ENCODE data around the gene EID2B.

Gene EID2B

GRCh38 chr19:39498798-39499642 lies 33.6 kb downstream of the EID2B start, which contains the start of gene DLL3:
Gene DLL3, plus strand, starts transcription at chr19:39498947. Its CDS starts 28 bp downstream, at chr19:39498975.
- DNase-seq = peak; percentile 68

DNA sequence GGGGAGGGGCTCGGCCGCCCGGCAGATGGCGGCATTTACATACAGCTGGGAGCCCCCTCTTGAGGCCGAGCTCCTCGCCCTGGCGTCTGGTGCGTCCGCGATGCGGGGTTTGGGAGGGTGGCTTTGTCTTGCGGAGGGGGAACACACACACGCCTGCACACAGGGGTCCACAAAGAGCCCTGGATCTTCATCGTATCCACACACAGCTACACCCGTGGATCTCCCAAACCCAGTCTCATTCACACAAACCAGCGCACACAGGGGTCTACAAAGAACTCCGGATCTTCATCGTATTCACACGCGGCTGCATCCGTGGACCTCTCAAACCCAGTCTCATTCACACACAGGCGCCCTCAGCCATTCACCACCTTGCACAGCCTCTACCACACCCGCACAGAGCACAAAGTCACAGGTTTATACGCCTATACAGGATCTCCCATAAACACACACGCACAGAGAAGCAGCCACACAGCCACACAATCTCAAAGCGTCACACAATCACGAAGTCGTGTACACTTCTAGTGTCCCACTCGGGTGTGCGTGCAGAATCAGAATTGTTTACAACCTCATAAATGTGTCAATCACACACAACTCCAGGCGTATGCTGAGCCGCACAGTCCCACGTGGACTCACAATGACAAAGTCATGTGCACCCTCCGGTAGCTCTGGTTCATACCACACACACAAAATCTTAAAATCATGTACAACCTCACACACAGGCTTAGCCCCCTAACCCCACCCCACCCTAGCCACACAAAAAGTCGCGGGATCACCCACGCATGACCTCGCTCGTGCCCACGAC lies 34.5 kb downstream of the EID2B start:
- DNase-seq = peak; percentile 96

DNA sequence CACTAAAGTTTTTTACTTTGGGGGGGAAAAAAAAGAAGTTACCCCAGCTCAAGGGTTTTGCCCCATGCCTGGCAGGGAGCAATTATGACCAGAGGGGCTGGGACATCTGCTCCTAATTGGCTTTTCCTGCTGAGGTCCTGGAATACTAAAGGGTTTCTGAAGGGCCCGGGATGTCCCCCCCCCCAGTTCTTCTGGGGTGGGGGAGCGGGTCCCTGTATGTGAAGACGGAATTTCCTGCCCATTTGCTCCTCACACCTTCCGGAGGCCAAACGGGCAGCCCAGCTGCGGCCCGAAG lies 35.0 kb downstream of the EID2B start:
- no peak for DNase-seq

- DNase-seq = no peak
Measured at GRCh38 chr19:39496063-39496462, 36.6 kb downstream of the EID2B start.

DNA sequence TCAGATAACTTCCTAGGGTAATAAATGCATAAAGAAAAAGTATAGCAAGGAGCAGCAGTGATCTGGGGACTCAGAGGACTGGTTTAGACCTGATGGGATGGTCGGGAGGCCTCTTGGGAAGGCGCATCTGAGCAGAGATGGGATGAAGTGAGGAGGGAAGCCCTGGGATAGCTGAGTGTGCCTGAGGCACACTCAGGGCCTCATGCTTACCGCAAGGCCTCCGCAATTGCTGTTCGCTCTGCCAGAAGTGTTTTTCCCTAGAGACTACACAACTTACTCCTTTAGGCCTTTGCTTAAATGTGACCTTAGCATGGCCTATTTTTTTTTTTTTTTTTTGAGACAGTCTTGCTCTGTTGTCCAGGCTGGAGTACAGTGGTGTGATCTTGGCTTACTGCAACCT lies 38.0 kb downstream of the EID2B start:
- DNase-seq = no peak

GRCh38 chr19:39492788-39493187 lies 39.9 kb downstream of the EID2B start:
- no peak for DNase-seq

DNA sequence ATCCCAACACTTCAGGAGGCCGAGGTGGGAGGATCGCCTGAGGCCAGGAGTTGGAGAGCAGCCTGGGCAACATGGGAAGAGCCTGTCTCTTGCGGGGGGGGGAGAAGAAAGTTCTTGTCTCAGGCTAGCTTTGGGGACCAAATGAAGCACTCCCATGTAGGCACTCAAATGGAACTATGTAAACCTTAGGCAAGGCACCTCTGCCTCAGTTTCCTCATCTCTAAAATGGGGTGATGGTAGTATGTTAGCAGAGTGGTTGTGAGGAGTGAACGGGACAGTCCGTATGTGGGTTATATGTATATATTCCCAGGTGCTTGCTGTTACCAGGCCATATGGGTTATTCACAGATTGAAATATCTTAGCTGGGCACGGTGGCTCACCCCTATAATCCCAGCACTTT lies 40.4 kb downstream of the EID2B start:
- DNase-seq = no peak

DNA sequence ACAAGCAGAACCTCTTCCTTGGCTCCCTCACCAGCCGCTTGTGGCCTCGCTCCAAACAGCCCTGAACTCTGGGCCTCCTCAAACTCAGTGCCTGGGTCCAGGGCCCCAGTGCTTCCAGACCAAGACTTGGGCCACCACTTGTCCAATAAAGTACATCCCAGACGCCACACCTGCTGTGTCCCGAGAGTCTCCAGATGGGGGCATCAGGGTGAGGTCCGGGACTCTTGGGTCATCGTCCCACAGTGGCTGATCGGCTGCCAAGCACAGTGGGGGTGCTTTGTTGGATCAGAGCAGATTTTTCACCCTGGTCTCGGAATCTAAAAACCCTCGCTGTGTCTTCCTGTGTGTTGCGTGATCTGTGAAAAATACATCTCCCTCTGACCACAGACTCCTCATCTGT lies 42.9 kb downstream of the EID2B start:
- no peak for DNase-seq

GRCh38 chr19:39483141-39483540 lies 49.5 kb downstream of the EID2B start:
- DNase-seq = no peak

- no peak for DNase-seq
Measured at GRCh38 chr19:39481676-39482075, 51.0 kb downstream of the EID2B start.

DNA sequence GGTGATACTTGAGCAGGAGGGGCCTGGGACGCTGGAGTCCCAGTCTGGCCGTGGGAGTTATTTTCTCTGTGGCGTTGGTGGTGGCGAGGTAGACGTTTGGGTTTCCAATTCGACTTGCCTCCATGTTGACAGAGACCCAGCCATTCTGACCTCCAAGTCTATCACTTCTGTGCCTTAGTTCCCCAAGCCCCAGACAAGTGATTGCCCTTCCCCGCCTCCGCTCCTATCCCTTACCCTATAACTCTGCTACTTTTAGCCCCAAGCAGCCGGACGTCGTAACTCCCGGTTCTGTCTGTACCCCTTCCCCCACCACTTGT lies 51.5 kb downstream of the EID2B start:
- no peak for DNase-seq

All from NCI-H748 treated with DMSO at 0.1 percent for 48 hours (cell line).